Psoas muscle (tissue), 8 donors: ENCODE results near the gene TTLL11. TPM values are rescaled to one million over a fixed set of nuclear protein-coding genes. Genes with fewer than 3 reads are reported as not detected.

Source experiments
- ATAC-seq, 4 donors: fragments of 200-7000 bp; cut with Tn5 transposase; one replicate each; pipeline ENCODE4 v1.9.1; 2020; ENCODE audit warnings: moderate library complexity in 3 of 4, mild to moderate bottlenecking in 2 of 4
- DNase-seq, 2 donors: peaks; one replicate each; pipeline ENCODE4 v3.0.0-alpha.2; 2020
- H3K27ac ChIP-seq: fragments of 200-600 bp; one replicate; pipeline ENCODE4 v1.8.0; 2022
- H3K27me3 ChIP-seq, 3 donors: fragments of 200-600 bp in 1 of 3; one replicate each; pipeline versions ENCODE4 v1.6.1 to v1.8.0; 2013 to 2022; ENCODE audit warnings: low read length in 2 of 3, mild to moderate bottlenecking in 2 of 3, moderate library complexity in 1 of 3; ENCODE audit not compliant: insufficient read depth in 3 of 3
- H3K36me3 ChIP-seq, 2 donors: fragments of 200-600 bp in 1 of 2; one replicate each; pipeline versions ENCODE4 v1.6.1 to v1.8.0; 2013 to 2022; ENCODE audit warnings: low read depth in 1 of 2, mild to moderate bottlenecking in 1 of 2, moderate library complexity in 1 of 2; ENCODE audit not compliant: insufficient read depth in 1 of 2
- H3K4me1 ChIP-seq: fragments of 200-600 bp; one replicate; pipeline ENCODE4 v1.8.0; 2022
- H3K4me3 ChIP-seq: fragments of 200-600 bp; one replicate; pipeline ENCODE4 v1.8.0; 2022; ENCODE audit warnings: mild to moderate bottlenecking
- H3K9me3 ChIP-seq: fragments of 200-600 bp; one replicate; pipeline ENCODE4 v1.8.0; 2022
- WGBS, 3 donors: extraction: QIAGEN DNeasy Blood & Tissue Kit; methylation state at CpG; one replicate each; pipeline versions ENCODE4 v1.1.6 to v1.1.7; 2013; 5-methylcytosine and 5-hydroxymethylcytosine counted together
- intact Hi-C, 2 donors: fragments of 100-400 bp; cut with DNase I; formaldehyde crosslinking; loops; one replicate each; pipeline versions ENCODE4 v1.11.0 to v1.14.2; 2022
- polyA plus RNA-seq, 3 donors: library from polyadenylated mRNA; stranded (reverse); fragments of 200-250 nt; gene quantifications; one replicate each; pipeline ENCODE4 v1.2.3, GENCODE V29; 2013
- total RNA-seq, 4 donors: library from RNA; stranded (reverse); fragmentation: NEBNext Ultra II Directional in 2 of 4; extraction: Animal tissue kit (Norgen Biotek cat#: 25700) in 2 of 4; gene quantifications; one replicate each; pipeline versions ENCODE4 v1.2.1 to v1.2.4, GENCODE V29; 2021 to 2023
- TF ChIP-seq, protein P1 (sequence below): fragments of 200-600 bp; IDR thresholded peaks from one replicate; pipeline ENCODE4 v1.8.0; 2022; ENCODE audit warnings: antibody characterized with exemption
- donor health status: healthy with polysubstance abuse.
- donor health status: DM: no; HTN: no; CAD: no; lungs with moderate emphysema.
- donor health status: Bipolar disorder and iron deficiency.
- donor health status: healthy.
- donor health status: DM: yes; HTN: yes; CAD: no.
- donor health status: DM: no; HTN: no; CAD: no.
- donor health status: DM: no; HTN: no; CAD: no.
- donor health status: DM: yes; HTN: yes; CAD: no.

TTLL11 gene
- total and polyA plus RNA-seq, 7 donors: 15.1 to 56.4 (median 19.3) TPM

DNA sequence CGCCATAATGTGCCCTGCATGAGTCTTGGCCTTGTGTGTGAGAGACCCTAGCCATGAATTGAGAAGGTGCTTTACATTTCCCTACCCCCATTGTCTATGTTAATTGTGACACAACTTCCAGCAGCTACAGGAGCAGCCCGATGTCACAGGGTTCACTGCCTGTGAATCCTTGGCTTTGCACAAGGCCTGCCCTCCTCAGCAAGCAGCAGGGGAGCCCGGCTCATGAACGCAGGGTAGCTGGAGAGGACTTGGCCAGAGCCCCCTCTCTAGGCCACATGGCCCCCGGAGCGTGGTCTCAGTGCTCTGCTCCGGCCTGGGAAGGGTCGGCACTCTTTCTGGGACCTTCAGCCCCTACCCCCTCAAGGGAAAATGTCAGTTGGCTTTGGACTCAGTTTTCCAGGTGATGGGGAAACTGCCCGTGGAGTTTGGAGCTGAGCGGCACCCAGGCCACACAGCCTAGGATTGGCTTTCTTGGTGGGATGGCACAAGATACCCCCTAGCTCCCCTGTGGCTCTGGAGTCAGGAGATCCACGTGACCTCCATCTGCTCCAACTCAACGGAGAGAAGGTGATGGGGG lies 280.9 kb downstream of the TTLL11 start:
- TF ChIP-seq, protein P1, sequence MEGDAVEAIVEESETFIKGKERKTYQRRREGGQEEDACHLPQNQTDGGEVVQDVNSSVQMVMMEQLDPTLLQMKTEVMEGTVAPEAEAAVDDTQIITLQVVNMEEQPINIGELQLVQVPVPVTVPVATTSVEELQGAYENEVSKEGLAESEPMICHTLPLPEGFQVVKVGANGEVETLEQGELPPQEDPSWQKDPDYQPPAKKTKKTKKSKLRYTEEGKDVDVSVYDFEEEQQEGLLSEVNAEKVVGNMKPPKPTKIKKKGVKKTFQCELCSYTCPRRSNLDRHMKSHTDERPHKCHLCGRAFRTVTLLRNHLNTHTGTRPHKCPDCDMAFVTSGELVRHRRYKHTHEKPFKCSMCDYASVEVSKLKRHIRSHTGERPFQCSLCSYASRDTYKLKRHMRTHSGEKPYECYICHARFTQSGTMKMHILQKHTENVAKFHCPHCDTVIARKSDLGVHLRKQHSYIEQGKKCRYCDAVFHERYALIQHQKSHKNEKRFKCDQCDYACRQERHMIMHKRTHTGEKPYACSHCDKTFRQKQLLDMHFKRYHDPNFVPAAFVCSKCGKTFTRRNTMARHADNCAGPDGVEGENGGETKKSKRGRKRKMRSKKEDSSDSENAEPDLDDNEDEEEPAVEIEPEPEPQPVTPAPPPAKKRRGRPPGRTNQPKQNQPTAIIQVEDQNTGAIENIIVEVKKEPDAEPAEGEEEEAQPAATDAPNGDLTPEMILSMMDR: no peak
- H3K9me3 ChIP-seq: no peaks in the 10 kb centered on the region
- 83 to 87% (median 85%) methylated on average over 12 of the region's 12 CpGs for WGBS, 3 donors
- ATAC-seq (no peak), DNase-seq (no peak)
- H3K36me3 ChIP-seq: no peaks in the 10 kb centered on the region
- intact Hi-C loops: no loop called here
- no peaks in the 10 kb centered on the region for H3K4me1 ChIP-seq
- no peak overlapping the region for H3K27ac ChIP-seq
- H3K4me3 ChIP-seq: no peak overlapping the region
- no peaks in the 10 kb centered on the region for H3K27me3 ChIP-seq

- no peak for ATAC-seq
- no peak overlapping the region for H3K4me3 ChIP-seq
- no peak overlapping the region for H3K27ac ChIP-seq
- no peaks in the 10 kb centered on the region for H3K27me3 ChIP-seq
- H3K9me3 ChIP-seq: no peaks in the 10 kb centered on the region
- TF ChIP-seq, protein P1: no peak
- intact Hi-C loops: no loop called here
- H3K36me3 ChIP-seq: no peaks in the 10 kb centered on the region
- WGBS, 3 donors: 87 to 92% (median 90%) methylated on average over 10 of the region's 10 CpGs
- DNase-seq: no peak
- H3K4me1 ChIP-seq: no peaks in the 10 kb centered on the region
These were observed 281.4 kb downstream of the TTLL11 start for GRCh38 chr9:121811751-121812150.

- intact Hi-C loops: no loop called here
- H3K27me3 ChIP-seq: no peaks in the 10 kb centered on the region
- no peak overlapping the region for H3K27ac ChIP-seq
- H3K4me3 ChIP-seq: no peak overlapping the region
- no peaks in the 10 kb centered on the region for H3K9me3 ChIP-seq
- WGBS, 3 donors: 81 to 85% (median 82%) methylated on average over 9 of the region's 9 CpGs
- DNase-seq (no peak), ATAC-seq (no peak)
- H3K36me3 ChIP-seq: no peaks in the 10 kb centered on the region
- no peaks in the 10 kb centered on the region for H3K4me1 ChIP-seq
- TF ChIP-seq, protein P1: no peak
These were observed 282.0 kb downstream of the TTLL11 start for GRCh38 chr9:121811140-121811539.

- 86 to 100% (median 91%) methylated on average over 2 to 3 of the region's 3 CpGs for WGBS, 3 donors
- DNase-seq: no peak
- no peaks in the 10 kb centered on the region for H3K4me1 ChIP-seq
- no peaks in the 10 kb centered on the region for H3K9me3 ChIP-seq
- H3K27ac ChIP-seq: no peak overlapping the region
- H3K4me3 ChIP-seq: no peak overlapping the region
- ATAC-seq: no peak
- intact Hi-C loops: no loop called here
- no peaks in the 10 kb centered on the region for H3K27me3 ChIP-seq
- TF ChIP-seq, protein P1: no peak
- H3K36me3 ChIP-seq: no peaks in the 10 kb centered on the region
These were observed 282.6 kb downstream of the TTLL11 start for GRCh38 chr9:121810489-121810888.
